Activated CD8-positive, alpha-beta T cell treated with anti-CD3 and anti-CD28 coated beads for 36 hours (primary cell): ENCODE results near the gene CLCN1. TPM values are rescaled to one million over a fixed set of nuclear protein-coding genes. Genes with fewer than 3 reads are reported as not detected.

Experiments
- ATAC-seq: fragments of 200-7000 bp; cut with Tn5 transposase; one replicate; pipeline ENCODE4 v1.10.0; 2021; ENCODE audit warnings: mild to moderate bottlenecking, moderate library complexity
- CTCF ChIA-PET: fragments of 350-600 bp; sonication (Branson Sonifier 250); formaldehyde crosslinking; loops from one replicate; lab custom pipeline; 2021; ENCODE audit warnings: antibody characterized with exemption; lab: Charles Lee
- POLR2A ChIA-PET: fragments of 350-600 bp; sonication (Branson Sonifier 250); formaldehyde crosslinking; loops from one replicate; lab custom pipeline; 2021; ENCODE audit warnings: antibody characterized with exemption; lab: Charles Lee
- DNase-seq: peaks from one replicate; pipeline ENCODE4 v3.0.0-alpha.2; 2020
- H3K27ac Mint-ChIP-seq: one replicate; pipeline ENCODE4 v1.8.0; 2021; ENCODE audit warnings: mild to moderate bottlenecking, mixed read lengths
- H3K27me3 Mint-ChIP-seq: one replicate; pipeline ENCODE4 v1.8.0; 2021; ENCODE audit warnings: mixed read lengths
- H3K36me3 Mint-ChIP-seq: one replicate; pipeline ENCODE4 v1.8.0; 2021; ENCODE audit warnings: low read depth, mixed read lengths
- H3K4me1 Mint-ChIP-seq: one replicate; pipeline ENCODE4 v1.8.0; 2021; ENCODE audit warnings: low read depth, mixed read lengths
- H3K4me3 Mint-ChIP-seq: one replicate; pipeline ENCODE4 v1.8.0; 2021; ENCODE audit warnings: mild to moderate bottlenecking, moderate library complexity, mixed read lengths
- H3K9me3 Mint-ChIP-seq: one replicate; pipeline ENCODE4 v1.8.0; 2021; ENCODE audit warnings: mixed read lengths
- CTCF ChIP-seq: fragments of 200-600 bp; IDR thresholded peaks from one replicate; pipeline ENCODE4 v1.8.0; 2022; ENCODE audit warnings: antibody characterized with exemption, mild to moderate bottlenecking
- intact Hi-C: fragments of 100-400 bp; cut with micrococcal nuclease; formaldehyde crosslinking; loops from one replicate; pipeline ENCODE4 v1.10.0; 2022
- total RNA-seq, 2 experiments: library from RNA; stranded (reverse); gene quantifications; one replicate each; pipeline ENCODE4 v1.2.3, GENCODE V29; 2021

CLCN1 gene
- total RNA-seq, 2 experiments from 2014 or later: 0.09 TPM; not detected in 1

GRCh38 chr7:143396182-143396581, 80.3 kb downstream of the CLCN1 start:
- no peak for TF ChIP-seq CTCF
- Mint-ChIP-seq H3K27ac (no peak overlapping the region), H3K4me3 (no peak overlapping the region), H3K36me3 (no peaks in the 10 kb centered on the region), H3K27me3 (no peaks in the 10 kb centered on the region), H3K9me3 (no peaks in the 10 kb centered on the region), H3K4me1 (peaks cover 7% of the 10 kb centered on the region)
- intact Hi-C loops: no loop called here
- ATAC-seq: no peak
- POLR2A ChIA-PET: interaction anchor here (0.8 to 1.4 kb wide), 3 partner anchors 11 to 206 kb away, joined by 3 to 5 read pairs (median 3); no protein-coding TSS in a partner anchor
- no peak for DNase-seq
- CTCF ChIA-PET: interaction anchor here (0.9 to 1.0 kb wide), 2 partner anchors 11 to 156 kb away, joined by 3 read pairs; no protein-coding TSS in a partner anchor

- TF ChIP-seq CTCF: no peak
- ATAC-seq: no peak
- Mint-ChIP-seq H3K27me3 (no peaks in the 10 kb centered on the region), H3K9me3 (no peaks in the 10 kb centered on the region), H3K4me1 (peaks cover 7% of the 10 kb centered on the region), H3K4me3 (no peak overlapping the region), H3K36me3 (no peaks in the 10 kb centered on the region), H3K27ac (no peak overlapping the region)
- CTCF ChIA-PET: interaction anchor here (0.9 to 1.6 kb wide), 3 partner anchors 11 to 156 kb away, joined by 3 to 7 read pairs (median 6); partner anchors contain the start of gene EPHA1
- intact Hi-C loops: no loop called here
- no peak for DNase-seq
- POLR2A ChIA-PET: interaction anchor here (1.3 to 1.4 kb wide), 3 partner anchors 8 to 15 kb away, joined by 3 to 5 read pairs (median 3); no protein-coding TSS in a partner anchor
These were observed 81.0 kb downstream of the CLCN1 start for GRCh38 chr7:143396625-143397556.

- TF ChIP-seq CTCF: no peak
- Mint-ChIP-seq H3K9me3 (no peaks in the 10 kb centered on the region), H3K4me1 (peaks cover 7% of the 10 kb centered on the region), H3K4me3 (no peak overlapping the region), H3K36me3 (no peaks in the 10 kb centered on the region), H3K27me3 (no peaks in the 10 kb centered on the region), H3K27ac (peak overlapping the region; percentile 4)
- intact Hi-C loops: no loop called here
- ATAC-seq (no peak), DNase-seq (no peak)
- ChIA-PET CTCF (interaction anchor here (1.1 to 1.6 kb wide), 3 partner anchors 10 to 157 kb away, joined by 3 to 7 read pairs (median 6); partner anchors contain the start of gene EPHA1), POLR2A (interaction anchor here (1.0 to 1.3 kb wide), 3 partner anchors 9 to 14 kb away, joined by 3 to 4 read pairs (median 3); no protein-coding TSS in a partner anchor)
These were observed 82.0 kb downstream of the CLCN1 start for GRCh38 chr7:143397710-143398530.

- H3K27ac Mint-ChIP-seq: no peak overlapping the region
- ATAC-seq: no peak
- no peaks in the 10 kb centered on the region for H3K36me3 Mint-ChIP-seq
- no peak for DNase-seq
- no peak overlapping the region for H3K4me3 Mint-ChIP-seq
- intact Hi-C loops: no loop called here
- ChIA-PET POLR2A (interaction anchor here (1.0 to 1.2 kb wide), 2 partner anchors 12 to 14 kb away, joined by 3 to 4 read pairs; no protein-coding TSS in a partner anchor), CTCF (interaction anchor here (1.1 kb wide), 1 partner anchor 11 kb away, joined by 3 read pairs; no protein-coding TSS in a partner anchor)
- no peak for TF ChIP-seq CTCF
- no peaks in the 10 kb centered on the region for H3K9me3 Mint-ChIP-seq
- H3K4me1 Mint-ChIP-seq: peaks cover 11% of the 10 kb centered on the region
- H3K27me3 Mint-ChIP-seq: no peaks in the 10 kb centered on the region
These were observed 82.7 kb downstream of the CLCN1 start for GRCh38 chr7:143398616-143399015.
